ENCODE data around the gene C5AR1. TPM values are rescaled to one million over a fixed set of nuclear protein-coding genes. Genes with fewer than 3 reads are reported as not detected.
"Not testable (repeated sequence)": the region's sequence is repeated elsewhere in the genome, so short reads cannot be mapped to it uniquely, and the experiment has no call there.

The C5AR1 gene
- total RNA-seq, 1 donor from 2014 or later = 3.9 TPM

GRCh38 chr19:47343194-47343802, 33.6 kb downstream of the C5AR1 start:
- Histone ChIP-seq H3K4me3 (no peak overlapping the region), H3K4me1 (no peaks in the 10 kb centered on the region), H3K9me3 (replicated peaks) (no peaks in the 10 kb centered on the region), H3K27me3 (ENCODE audit: low read depth) (no peaks in the 10 kb centered on the region), H3K27ac (replicated peaks) (no peak overlapping the region), H3K36me3 (no peaks in the 10 kb centered on the region)
- DNase-seq = no peak
- no peak for TF ChIP-seq CTCF (IDR thresholded peaks at IDR 0.05; ENCODE audit: borderline replicate concordance)
- intact Hi-C loops (cut with micrococcal nuclease) = no loop called here

- Histone ChIP-seq H3K9me3 (replicated peaks) (no peaks in the 10 kb centered on the region), H3K4me1 (peaks cover 7% of the 10 kb centered on the region), H3K27ac (replicated peaks) (no peak overlapping the region), H3K4me3 (no peak overlapping the region), H3K27me3 (ENCODE audit: low read depth) (no peaks in the 10 kb centered on the region), H3K36me3 (no peaks in the 10 kb centered on the region)
- TF ChIP-seq CTCF (IDR thresholded peaks at IDR 0.05; ENCODE audit: borderline replicate concordance) = no peak
- intact Hi-C loops (cut with micrococcal nuclease) = no loop called here
- no peak for DNase-seq
Observed at GRCh38 chr19:47344425-47344824, 34.8 kb downstream of the C5AR1 start.

DNA sequence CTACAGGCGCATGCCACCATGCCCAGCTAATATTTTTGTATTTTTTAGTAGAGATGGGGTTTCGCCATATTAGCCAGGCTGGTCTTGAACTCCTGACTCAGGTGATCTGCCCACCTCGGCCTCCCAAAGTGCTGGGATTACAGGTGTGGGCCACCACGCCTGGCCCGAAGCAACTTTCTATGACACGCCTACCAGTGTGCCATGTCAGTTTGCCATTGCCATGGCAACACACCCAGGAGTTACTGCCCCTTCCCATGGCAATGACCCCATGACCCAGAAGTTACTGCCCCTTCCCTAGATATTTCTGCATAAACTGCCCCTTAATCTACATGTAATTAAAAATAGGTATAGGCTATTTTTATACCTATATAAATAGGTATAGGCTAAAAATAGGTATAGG, 36.4 kb downstream of the C5AR1 start:
- H3K27me3 ChIP-seq (ENCODE audit: low read depth); H3K9me3 ChIP-seq (replicated peaks); intact Hi-C loops (cut with micrococcal nuclease); H3K4me3 ChIP-seq; H3K36me3 ChIP-seq; DNase-seq; H3K27ac ChIP-seq (replicated peaks): not testable (repeated sequence)
- H3K4me1 ChIP-seq = peaks cover 22% of the 10 kb centered on the region

- no peaks in the 10 kb centered on the region for H3K27me3 ChIP-seq (ENCODE audit: low read depth)
- intact Hi-C loops (cut with micrococcal nuclease) = no loop called here
- H3K36me3 ChIP-seq = peaks cover 16% of the 10 kb centered on the region
- peak; percentile 99 for TF ChIP-seq CTCF (IDR thresholded peaks at IDR 0.05; ENCODE audit: borderline replicate concordance)
- H3K9me3 ChIP-seq (replicated peaks) = no peaks in the 10 kb centered on the region
- peak within 1 kb of the TSS; percentile 85 for H3K4me3 ChIP-seq
- peak within 1 kb of the TSS; percentile 68 for H3K27ac ChIP-seq (replicated peaks)
- peak; percentile 99 for DNase-seq
- H3K4me1 ChIP-seq = peaks cover 37% of the 10 kb centered on the region
Observed at GRCh38 chr19:47348819-47349795, 39.4 kb downstream of the C5AR1 start, which contains the start of gene DHX34. DHX34 (plus strand) TSS chr19:47349315; CDS start chr19:47353031, 3,716 bp downstream.

DNA sequence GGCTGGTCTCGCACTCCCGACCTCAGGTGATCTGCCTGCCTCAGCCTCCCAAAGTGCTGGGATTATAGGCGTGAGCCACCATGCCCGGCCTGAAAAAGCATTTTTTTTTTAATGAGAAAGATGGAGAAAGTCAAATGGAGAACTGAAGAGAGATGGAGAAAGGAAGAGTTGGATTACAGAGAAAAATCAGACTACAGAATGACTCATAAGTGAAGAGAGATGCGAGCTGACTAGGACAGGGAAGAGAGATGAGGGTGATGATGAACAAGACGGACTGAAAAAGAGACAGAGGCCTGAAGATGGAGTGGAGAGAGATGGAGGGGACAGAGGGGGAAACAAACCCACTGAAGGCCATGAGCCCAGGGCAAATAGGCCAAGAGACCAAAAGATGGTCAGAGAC, 41.0 kb downstream of the C5AR1 start:
- Histone ChIP-seq H3K9me3 (replicated peaks) (no peaks in the 10 kb centered on the region), H3K27ac (replicated peaks) (no peak overlapping the region), H3K4me3 (no peak overlapping the region), H3K27me3 (ENCODE audit: low read depth) (no peaks in the 10 kb centered on the region), H3K4me1 (peaks cover 37% of the 10 kb centered on the region), H3K36me3 (peaks cover 31% of the 10 kb centered on the region)
- intact Hi-C loops (cut with micrococcal nuclease) = no loop called here
- TF ChIP-seq CTCF (IDR thresholded peaks at IDR 0.05; ENCODE audit: borderline replicate concordance) = no peak
- no peak for DNase-seq

- Histone ChIP-seq H3K4me1 (peaks cover 37% of the 10 kb centered on the region), H3K4me3 (no peak overlapping the region)
- intact Hi-C loops (cut with micrococcal nuclease) = no loop called here
Observed at GRCh38 chr19:47351548-47351947, 41.9 kb downstream of the C5AR1 start.

More at GRCh38 chr19:47351548-47351947, 41.9 kb downstream of the C5AR1 start:
- TF ChIP-seq CTCF (IDR thresholded peaks at IDR 0.05; ENCODE audit: borderline replicate concordance) = no peak
- Histone ChIP-seq H3K27me3 (ENCODE audit: low read depth) (no peaks in the 10 kb centered on the region), H3K9me3 (replicated peaks) (no peaks in the 10 kb centered on the region), H3K36me3 (peaks cover 40% of the 10 kb centered on the region), H3K27ac (replicated peaks) (no peak overlapping the region)
- no peak for DNase-seq

All from left ventricle myocardium inferior (tissue), 1 donor.